Measurements from ENCODE around the gene RRP1B.
A peak's percentile ranks its signal among the peaks of the same experiment; 100 is the strongest.

The RRP1B gene

DNA sequence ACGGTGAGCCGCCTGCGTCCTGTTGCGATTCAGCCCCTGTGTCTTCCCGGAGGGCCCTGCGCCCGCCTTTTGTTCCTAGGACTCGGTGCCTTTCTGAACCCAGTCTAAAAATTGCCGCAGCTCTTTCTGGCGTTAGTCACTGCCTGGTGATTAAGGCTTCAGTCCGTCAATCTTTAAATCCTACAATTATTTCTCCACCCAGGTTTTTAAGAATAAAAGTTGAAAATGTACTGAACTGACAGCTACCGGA, 43.4 kb downstream of the RRP1B start:
- TF ChIP-seq, protein P1, sequence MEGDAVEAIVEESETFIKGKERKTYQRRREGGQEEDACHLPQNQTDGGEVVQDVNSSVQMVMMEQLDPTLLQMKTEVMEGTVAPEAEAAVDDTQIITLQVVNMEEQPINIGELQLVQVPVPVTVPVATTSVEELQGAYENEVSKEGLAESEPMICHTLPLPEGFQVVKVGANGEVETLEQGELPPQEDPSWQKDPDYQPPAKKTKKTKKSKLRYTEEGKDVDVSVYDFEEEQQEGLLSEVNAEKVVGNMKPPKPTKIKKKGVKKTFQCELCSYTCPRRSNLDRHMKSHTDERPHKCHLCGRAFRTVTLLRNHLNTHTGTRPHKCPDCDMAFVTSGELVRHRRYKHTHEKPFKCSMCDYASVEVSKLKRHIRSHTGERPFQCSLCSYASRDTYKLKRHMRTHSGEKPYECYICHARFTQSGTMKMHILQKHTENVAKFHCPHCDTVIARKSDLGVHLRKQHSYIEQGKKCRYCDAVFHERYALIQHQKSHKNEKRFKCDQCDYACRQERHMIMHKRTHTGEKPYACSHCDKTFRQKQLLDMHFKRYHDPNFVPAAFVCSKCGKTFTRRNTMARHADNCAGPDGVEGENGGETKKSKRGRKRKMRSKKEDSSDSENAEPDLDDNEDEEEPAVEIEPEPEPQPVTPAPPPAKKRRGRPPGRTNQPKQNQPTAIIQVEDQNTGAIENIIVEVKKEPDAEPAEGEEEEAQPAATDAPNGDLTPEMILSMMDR (IDR thresholded peaks at IDR 0.05), result no peak
- Histone ChIP-seq H2AFZ (peak overlapping the region; percentile 80), H3K9ac (no peak overlapping the region), H3K36me3 (ENCODE audit: control insufficient read depth, insufficient read depth, low read length) (no peaks in the 10 kb centered on the region), H3K79me2 (no peaks in the 10 kb centered on the region), H3K27me3 (ENCODE audit: control insufficient read depth, insufficient read depth, low read length) (no peaks in the 10 kb centered on the region), H3K27ac (no peak overlapping the region), H3K4me2 (ENCODE audit: low read length) (peak overlapping the region; percentile 62), H3K9me3 (ENCODE audit: control insufficient read depth, low read length) (no peaks in the 10 kb centered on the region), H3K4me1 (no peaks in the 10 kb centered on the region), H3K4me3 (ENCODE audit: low read depth, low read length) (peak overlapping the region; percentile 44)

DNA sequence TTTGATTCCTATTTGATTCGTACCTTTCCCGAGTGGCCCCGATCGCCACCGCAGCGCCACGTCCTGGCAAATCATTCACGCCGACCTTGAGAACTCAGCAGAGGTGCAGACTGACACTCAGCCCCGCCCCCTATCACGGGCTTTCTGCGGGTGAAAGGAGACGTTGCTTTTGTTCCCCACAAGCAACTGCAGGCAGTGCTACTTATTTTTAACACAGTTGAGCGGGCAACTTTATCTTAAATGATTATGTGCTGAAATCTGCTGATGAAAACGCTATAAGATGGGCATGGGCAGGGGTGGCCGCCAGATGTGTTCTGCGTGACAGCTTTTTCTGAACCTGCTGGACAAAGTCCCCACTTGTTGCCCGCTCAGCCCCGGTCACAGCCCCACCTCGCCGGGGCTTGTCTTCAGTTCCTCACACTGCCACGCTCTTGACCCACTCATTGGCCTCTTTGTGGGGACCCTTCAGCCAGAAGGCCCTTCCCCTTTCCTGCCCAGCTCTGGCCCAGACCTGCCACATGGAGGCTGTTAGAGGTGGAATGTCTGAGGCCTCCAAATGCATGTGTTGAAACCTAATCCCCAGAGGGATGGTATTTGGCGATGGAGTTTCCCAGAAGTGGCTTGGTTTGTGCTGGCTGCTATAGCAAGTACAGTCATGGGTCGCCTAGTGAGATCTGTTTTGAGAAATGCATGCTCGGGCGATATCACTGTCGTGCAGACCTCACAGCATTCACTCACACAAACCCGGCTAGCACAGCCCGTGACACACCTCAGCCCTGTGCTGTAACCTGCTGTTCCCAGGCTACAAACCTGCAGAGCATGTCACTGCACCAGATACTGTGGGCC, 43.9 kb downstream of the RRP1B start:
- Histone ChIP-seq H3K9me3 (ENCODE audit: control insufficient read depth, low read length) (no peaks in the 10 kb centered on the region), H3K4me2 (ENCODE audit: low read length) (peak overlapping the region; percentile 62), H3K9ac (no peak overlapping the region), H3K27me3 (ENCODE audit: control insufficient read depth, insufficient read depth, low read length) (no peaks in the 10 kb centered on the region), H3K27ac (no peak overlapping the region), H3K79me2 (no peaks in the 10 kb centered on the region), H2AFZ (peak overlapping the region; percentile 80), H3K36me3 (ENCODE audit: control insufficient read depth, insufficient read depth, low read length) (no peaks in the 10 kb centered on the region), H3K4me1 (no peaks in the 10 kb centered on the region), H3K4me3 (ENCODE audit: low read depth, low read length) (peak overlapping the region; percentile 44)
- TF ChIP-seq, protein P1 (IDR thresholded peaks at IDR 0.05), result no peak

DNA sequence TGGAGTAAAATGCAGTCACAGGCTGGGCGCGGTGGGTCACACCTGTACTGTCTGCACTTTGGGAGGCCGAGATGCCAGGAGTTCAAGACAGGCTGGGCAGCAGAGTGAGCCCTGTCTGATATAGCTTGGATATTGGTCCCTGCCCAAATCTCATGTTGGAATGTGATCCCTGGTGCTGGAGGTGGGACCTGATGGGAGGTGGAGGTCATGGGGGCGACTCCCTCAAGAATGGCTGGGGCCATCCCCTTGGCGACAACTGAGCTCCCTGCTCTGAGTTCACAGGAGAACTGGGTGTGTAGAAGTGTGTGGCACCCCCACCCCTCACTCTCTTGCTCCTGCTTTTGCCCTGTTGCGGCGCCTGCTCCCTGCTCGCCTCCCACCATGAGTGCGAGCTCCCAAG, 48.1 kb downstream of the RRP1B start:
- H3K9me3 ChIP-seq (ENCODE audit: control insufficient read depth, low read length), result no peaks in the 10 kb centered on the region

DNA sequence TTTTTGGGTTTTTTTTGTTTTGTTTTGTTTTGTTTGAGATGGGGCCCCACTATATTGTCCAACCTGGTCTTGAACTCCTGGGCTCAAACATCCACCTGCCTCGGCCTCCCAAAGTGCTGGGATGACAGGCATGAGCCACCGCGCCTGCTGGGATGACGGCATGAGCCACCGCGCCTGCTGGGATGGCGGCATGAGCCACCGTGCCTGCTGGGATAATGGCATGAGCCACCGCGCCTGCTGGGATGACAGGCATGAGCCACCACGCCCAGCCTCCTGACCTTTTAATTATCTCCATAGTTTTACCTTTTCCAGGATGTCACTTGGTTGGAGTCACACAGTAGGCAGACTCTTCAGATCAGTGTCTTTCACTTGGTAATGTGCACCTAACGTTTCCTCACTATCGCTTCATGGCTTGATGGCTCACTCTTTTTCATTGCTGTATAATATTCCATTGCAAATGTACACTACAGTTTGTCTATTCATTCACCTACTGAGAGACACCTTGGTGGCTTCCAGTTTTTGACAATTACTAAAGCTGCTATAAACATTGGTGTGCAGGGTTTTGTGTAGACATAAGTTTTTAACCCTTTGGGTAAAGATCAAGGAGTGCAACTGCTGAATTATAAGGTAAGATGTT, 49.5 kb downstream of the RRP1B start:
- no peak overlapping the region for H3K4me2 ChIP-seq (ENCODE audit: low read length)
- no peak overlapping the region for H3K9ac ChIP-seq
- H3K4me3 ChIP-seq (ENCODE audit: low read depth, low read length), result no peak overlapping the region
- no peaks in the 10 kb centered on the region for H3K9me3 ChIP-seq (ENCODE audit: control insufficient read depth, low read length)
- no peaks in the 10 kb centered on the region for H3K4me1 ChIP-seq
- no peaks in the 10 kb centered on the region for H3K36me3 ChIP-seq (ENCODE audit: control insufficient read depth, insufficient read depth, low read length)
- no peak overlapping the region for H3K27ac ChIP-seq
- no peak overlapping the region for H2AFZ ChIP-seq
- TF ChIP-seq, protein P1 (IDR thresholded peaks at IDR 0.05), result no peak
- H3K79me2 ChIP-seq, result no peaks in the 10 kb centered on the region
- H3K27me3 ChIP-seq (ENCODE audit: control insufficient read depth, insufficient read depth, low read length), result no peaks in the 10 kb centered on the region

More for the DNA sequence above, 48.1 kb downstream of the RRP1B start:
- Histone ChIP-seq H3K27ac (no peak overlapping the region), H3K36me3 (ENCODE audit: control insufficient read depth, insufficient read depth, low read length) (no peaks in the 10 kb centered on the region), H2AFZ (no peak overlapping the region), H3K9ac (no peak overlapping the region), H3K4me1 (no peaks in the 10 kb centered on the region), H3K79me2 (no peaks in the 10 kb centered on the region), H3K4me2 (ENCODE audit: low read length) (no peak overlapping the region), H3K27me3 (ENCODE audit: control insufficient read depth, insufficient read depth, low read length) (no peaks in the 10 kb centered on the region), H3K4me3 (ENCODE audit: low read depth, low read length) (no peak overlapping the region)
- TF ChIP-seq, protein P1 (IDR thresholded peaks at IDR 0.05), result no peak

Data from parathyroid adenoma (tissue), 2 donors.